Posterior vena cava (tissue), 2 donors: Measurements from ENCODE around the gene ULK4. TPM values are rescaled to one million over a fixed set of nuclear protein-coding genes. Genes with fewer than 3 reads are reported as not detected.
"Not testable (repeated sequence)": the region's sequence is repeated elsewhere in the genome, so short reads cannot be mapped to it uniquely, and the experiment has no call there.

Source experiments
- DNase-seq: peaks from one replicate; pipeline ENCODE4 v3.0.0-alpha.2; 2020; ENCODE audit warnings: low spot score
- intact Hi-C, 2 donors: fragments of 100-400 bp; cut with DNase I; formaldehyde crosslinking; loops; one replicate each; pipeline versions ENCODE4 v1.14.1 to v1.14.2; 2022 to 2023
- total RNA-seq, 2 donors: library from RNA; stranded (reverse); fragmentation: NEBNext Ultra II Directional; extraction: Animal tissue kit (Norgen Biotek cat#: 25700); gene quantifications; one replicate each; pipeline ENCODE4 v1.2.1, GENCODE V29; 2021
- donor health status: DM: yes; HTN: yes; CAD: no.
- donor health status: DM: yes; HTN: yes; CAD: no.

Gene ULK4
- total RNA-seq, 2 donors from 2014 or later, result 7.5 to 7.8 TPM

GRCh38 chr3:41441568-41441967 is 520.3 kb downstream of the ULK4 start:
- no peak for DNase-seq
- intact Hi-C loops, result no loop called here

- intact Hi-C loops, result no loop called here
- DNase-seq, result no peak
Measured at GRCh38 chr3:41441139-41441538, 520.8 kb downstream of the ULK4 start.

- no peak for DNase-seq
- intact Hi-C loops, result no loop called here
Measured at GRCh38 chr3:41436983-41437382, 524.9 kb downstream of the ULK4 start.

GRCh38 chr3:41434781-41435180 is 527.1 kb downstream of the ULK4 start:
- no peak for DNase-seq
- intact Hi-C loops, result no loop called here

- no peak for DNase-seq
- intact Hi-C loops, result no loop called here
Measured at GRCh38 chr3:41431386-41431785, 530.5 kb downstream of the ULK4 start.

- no peak for DNase-seq
Measured at GRCh38 chr3:41430886-41431285, 531.0 kb downstream of the ULK4 start.

GRCh38 chr3:41430391-41430790 is 531.5 kb downstream of the ULK4 start:
- no peak for DNase-seq
- intact Hi-C loops, result no loop called here

More at GRCh38 chr3:41430886-41431285, 531.0 kb downstream of the ULK4 start:
- intact Hi-C loops, result no loop called here

GRCh38 chr3:41426485-41426884 is 535.4 kb downstream of the ULK4 start:
- no peak for DNase-seq
- intact Hi-C loops, result no loop called here

- intact Hi-C loops, result no loop called here
- DNase-seq, result no peak
Measured at GRCh38 chr3:41424543-41425300, 537.2 kb downstream of the ULK4 start.

- intact Hi-C loops, result loop anchor here in 1 of 2 donors (10.0 kb wide), 1 partner anchor 1585 kb away; no protein-coding TSS in a partner anchor
Measured at GRCh38 chr3:41419809-41420208, 542.1 kb downstream of the ULK4 start.

GRCh38 chr3:41418961-41419691 is 542.8 kb downstream of the ULK4 start:
- intact Hi-C loops, result loop anchor here in 1 of 2 donors (10.0 kb wide), 1 partner anchor 1584 kb away; no protein-coding TSS in a partner anchor
- no peak for DNase-seq

More at GRCh38 chr3:41419809-41420208, 542.1 kb downstream of the ULK4 start:
- DNase-seq, result no peak

- no peak for DNase-seq
- intact Hi-C loops, result loop anchor here in 1 of 2 donors (10.0 kb wide), 1 partner anchor 1583 kb away; no protein-coding TSS in a partner anchor
Measured at GRCh38 chr3:41417574-41417973, 544.3 kb downstream of the ULK4 start.

- intact Hi-C loops, result loop anchor here in 1 of 2 donors (10.0 kb wide), 1 partner anchor 1576 kb away; no protein-coding TSS in a partner anchor
- DNase-seq, result no peak
Measured at GRCh38 chr3:41411065-41411464, 550.8 kb downstream of the ULK4 start.

GRCh38 chr3:41405466-41405865 is 556.4 kb downstream of the ULK4 start:
- no peak for DNase-seq
- intact Hi-C loops, result no loop called here

- intact Hi-C loops, result no loop called here
- DNase-seq, result no peak
Measured at GRCh38 chr3:41404582-41404981, 557.3 kb downstream of the ULK4 start.

- DNase-seq, result no peak
- intact Hi-C loops, result no loop called here
Measured at GRCh38 chr3:41394896-41395295, 567.0 kb downstream of the ULK4 start.

GRCh38 chr3:41370765-41371535 is 591.0 kb downstream of the ULK4 start:
- intact Hi-C loops, result not testable (repeated sequence)

GRCh38 chr3:41370307-41370706 is 591.6 kb downstream of the ULK4 start:
- DNase-seq, result no peak
- intact Hi-C loops, result no loop called here

More at GRCh38 chr3:41370765-41371535, 591.0 kb downstream of the ULK4 start:
- not testable (repeated sequence) for DNase-seq

- intact Hi-C loops, result no loop called here
- no peak for DNase-seq
Measured at GRCh38 chr3:41369838-41370237, 592.1 kb downstream of the ULK4 start.

- DNase-seq, result no peak
- intact Hi-C loops, result no loop called here
Measured at GRCh38 chr3:41365973-41366372, 595.9 kb downstream of the ULK4 start.
